GM19397 (cell line): ENCODE measurements around the gene MRPL23.
"Not testable (repeated sequence)": the region's sequence is repeated elsewhere in the genome, so short reads cannot be mapped to it uniquely, and the experiment has no call there.

Experiments
- ATAC-seq: cut with Tn5 transposase; IDR thresholded peaks from one replicate; pipeline ENCODE4 v1.9.1; 2021; ENCODE audit warnings: mild to moderate bottlenecking, moderate library complexity; ENCODE audit not compliant: unreplicated experiment

The MRPL23 gene

DNA sequence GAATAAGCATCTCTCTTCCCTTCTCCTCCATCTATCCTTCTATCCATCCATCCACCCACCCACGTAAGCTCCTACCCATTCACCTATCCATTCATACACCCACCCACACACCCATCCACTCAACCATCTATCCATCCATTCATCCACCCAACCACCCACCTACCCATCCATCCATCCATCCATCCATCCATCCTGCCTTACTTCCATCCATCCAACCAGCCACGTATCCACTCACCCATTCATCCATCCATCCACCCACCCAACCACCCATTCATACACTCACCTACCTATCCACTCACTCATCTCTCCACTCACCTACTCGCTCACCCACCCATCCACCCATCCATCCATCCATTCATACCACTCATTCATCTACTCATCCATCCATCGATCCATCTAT lies 14.5 kb upstream of the MRPL23 start:
- no peak for ATAC-seq

DNA sequence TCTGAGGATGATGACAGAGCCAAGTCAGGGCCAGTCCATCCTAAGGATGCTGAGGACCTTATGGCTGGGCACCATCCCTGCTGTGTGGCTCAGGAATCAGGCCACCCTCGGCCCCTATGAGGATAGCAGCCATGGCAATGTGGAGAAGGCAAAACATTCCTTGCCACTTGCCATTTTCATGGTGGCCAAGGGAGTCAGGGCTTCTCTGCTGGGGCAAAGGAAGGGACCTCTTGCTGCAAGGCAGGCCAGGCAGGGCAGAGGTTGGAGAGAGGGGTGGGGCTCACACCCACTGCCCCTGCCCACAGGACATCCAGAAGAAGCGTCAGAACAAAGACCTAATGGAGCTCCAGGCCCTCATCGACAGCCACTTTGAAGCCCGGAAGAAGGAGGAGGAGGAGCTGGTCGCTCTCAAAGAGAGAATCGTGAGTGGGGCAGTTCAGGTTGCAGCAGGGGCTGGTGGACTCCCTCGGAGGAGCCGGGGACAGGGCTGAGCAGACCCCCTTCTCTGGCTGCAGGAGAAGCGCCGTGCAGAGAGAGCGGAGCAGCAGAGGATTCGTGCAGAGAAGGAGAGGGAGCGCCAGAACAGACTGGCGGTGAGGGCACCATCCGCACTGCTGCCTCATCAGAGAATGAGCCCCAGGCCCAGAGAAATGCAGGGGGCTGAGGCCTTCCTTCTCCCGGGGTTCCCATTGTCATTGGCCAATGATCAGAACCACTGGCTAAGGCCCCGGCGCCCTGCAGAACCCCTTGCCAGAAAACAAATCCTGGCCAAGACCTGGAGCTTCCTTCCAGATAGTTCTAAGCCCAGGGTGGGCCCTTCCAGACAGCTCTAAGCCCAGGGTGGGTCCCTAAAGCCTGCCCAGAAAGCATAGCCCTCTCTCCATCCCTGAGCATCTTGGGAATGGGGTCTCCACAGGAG lies 13.5 kb upstream of the MRPL23 start:
- ATAC-seq: no peak

DNA sequence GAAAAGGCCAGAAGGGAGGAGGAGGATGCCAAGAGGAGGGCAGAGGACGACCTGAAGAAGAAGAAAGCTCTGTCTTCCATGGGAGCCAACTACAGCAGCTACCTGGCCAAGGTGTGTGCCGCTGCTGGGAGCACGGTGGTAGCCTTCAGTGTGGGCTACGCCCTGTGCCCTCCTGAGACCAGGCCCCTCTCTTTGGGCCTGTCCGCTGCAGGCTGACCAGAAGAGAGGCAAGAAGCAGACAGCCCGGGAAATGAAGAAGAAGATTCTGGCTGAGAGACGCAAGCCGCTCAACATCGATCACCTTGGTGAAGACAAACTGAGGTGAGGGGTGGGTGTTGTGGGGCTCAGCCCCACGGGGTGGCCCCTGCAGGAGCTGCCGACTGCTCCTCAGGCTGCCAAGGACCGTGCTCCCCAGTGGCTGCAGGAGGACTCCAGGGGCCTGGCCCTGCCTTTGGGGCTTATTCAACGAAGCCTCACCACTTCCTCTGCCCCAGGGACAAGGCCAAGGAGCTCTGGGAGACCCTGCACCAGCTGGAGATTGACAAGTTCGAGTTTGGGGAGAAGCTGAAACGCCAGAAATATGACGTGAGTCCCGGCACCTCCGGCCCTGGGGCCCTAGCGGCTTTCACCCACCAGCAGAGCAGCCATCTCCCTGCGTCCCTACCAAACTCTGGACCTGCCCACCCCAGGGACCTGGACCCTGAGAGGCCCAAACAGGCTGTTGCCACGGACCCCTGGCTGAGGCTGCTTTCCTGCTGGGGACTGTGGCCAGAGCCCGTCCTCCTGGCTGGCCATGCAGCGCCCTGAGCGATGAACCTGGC lies 12.6 kb upstream of the MRPL23 start:
- ATAC-seq: no peak

DNA sequence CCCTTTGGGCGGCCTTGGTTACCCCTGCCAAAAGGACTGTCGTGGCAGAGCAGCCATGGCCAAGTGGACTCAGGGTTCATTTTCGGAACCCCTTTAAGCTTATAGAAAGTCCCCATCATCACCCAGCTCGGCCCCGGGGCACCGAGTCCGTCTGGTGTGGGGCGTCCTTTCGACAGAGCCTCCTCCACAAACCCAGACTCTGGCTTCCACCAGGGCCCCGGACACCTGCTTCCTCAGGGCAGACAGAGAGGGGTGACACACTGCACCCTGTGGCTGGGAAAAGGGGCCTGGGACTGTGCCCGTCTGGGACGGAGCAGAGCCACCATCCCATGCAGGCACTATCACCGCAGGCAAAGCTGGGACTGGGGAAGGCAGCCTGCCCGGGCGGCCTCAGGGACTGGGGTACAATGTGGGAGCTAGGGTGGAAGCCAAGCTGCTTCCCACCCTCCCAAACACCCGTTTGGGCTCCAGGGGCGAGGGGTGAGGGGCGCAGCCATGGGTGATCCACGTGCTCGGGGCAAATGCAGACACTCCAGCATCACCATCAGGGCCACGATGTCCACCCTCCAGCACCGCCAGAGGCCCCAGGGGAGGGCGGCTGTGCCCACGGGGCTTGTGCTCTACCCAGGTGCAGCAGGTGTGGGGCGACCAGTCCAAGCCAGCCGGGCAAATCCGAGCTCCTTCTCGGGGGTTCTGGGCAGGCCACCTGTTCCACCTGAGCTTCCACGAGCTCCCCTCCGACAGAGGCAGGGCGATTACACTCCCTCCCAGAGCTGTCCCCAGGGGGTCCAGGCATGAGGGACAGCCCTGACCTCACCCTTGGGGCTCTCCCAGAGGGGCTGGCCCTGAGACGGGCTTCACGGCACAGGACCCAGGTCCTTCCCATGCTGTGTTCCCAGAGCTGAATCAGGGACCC lies 11.7 kb upstream of the MRPL23 start:
- ATAC-seq: no peak

DNA sequence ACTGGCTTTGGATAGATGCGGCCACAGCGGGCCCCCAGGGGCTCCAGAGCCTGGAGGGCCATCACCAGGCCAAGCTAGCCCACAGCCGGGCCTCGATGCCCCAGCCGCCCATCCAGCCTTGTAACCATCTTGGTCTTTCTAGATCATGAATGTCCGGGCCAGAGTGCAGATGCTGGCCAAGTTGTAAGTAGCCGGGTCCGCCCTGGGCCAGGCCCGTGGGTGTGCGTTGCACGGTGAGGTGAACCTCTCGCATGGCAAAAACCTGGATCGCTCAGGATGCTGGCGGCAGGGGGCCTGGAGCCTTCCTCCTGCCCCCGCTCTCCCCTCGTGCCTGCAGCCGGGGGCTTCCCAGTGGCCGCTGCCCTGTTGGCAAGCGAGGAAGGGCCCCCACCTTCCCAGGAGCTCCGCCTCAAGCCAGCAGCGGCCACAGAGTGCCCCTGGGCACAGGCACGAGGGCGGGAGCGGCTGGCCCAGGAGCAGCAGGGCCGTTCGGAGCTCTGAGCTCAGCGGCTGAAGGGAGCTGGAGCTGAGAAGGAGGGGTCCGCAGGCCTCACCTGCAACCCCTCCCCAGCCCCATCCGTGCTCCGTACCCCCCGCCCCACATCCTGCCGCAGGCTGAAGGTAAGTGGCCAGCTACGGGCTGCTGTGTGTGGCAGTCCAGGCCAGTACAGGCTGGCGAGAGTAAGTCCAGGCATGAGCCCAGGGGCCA lies 10.9 kb upstream of the MRPL23 start:
- no peak for ATAC-seq

DNA sequence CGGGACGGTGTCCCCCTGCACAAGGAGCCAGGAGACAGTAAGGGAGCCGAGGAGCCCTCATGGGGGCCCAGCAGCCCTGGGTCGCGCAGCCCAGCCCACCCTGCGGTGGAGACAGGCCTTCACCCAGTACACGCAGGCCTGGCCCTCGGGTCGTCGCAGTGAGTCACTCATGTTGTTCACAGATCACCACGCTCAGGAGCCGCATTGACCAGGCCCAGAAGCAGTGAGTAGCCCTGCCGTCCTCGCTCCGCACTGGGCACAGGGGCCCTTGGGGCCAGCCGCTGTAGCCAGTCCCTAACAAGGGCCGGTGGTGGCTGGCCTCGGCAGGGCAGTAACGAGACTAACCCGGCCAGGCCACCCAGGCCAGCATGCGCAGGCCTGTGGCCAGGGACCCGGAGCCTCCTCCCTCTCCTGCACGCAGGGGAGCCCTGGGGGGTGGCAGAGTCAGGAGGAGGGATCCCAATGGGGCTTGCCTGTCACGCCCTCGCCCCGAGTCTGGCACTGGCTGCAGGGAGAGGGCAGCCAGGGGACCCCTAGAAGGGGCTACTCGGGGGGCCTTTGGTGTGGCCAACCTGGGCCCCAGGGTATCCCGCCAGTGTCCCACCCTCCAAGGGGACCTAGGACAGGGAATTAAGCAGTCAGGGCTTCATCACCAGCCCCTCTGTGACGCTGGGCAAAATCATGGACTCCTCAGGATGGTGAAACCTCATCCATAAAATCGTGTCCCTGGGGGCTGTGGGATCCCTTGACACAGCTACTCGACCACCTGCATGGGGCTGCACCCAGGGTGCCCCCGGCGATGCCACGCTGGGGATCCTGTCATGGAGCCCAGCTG lies 10.1 kb upstream of the MRPL23 start:
- no peak for ATAC-seq

DNA sequence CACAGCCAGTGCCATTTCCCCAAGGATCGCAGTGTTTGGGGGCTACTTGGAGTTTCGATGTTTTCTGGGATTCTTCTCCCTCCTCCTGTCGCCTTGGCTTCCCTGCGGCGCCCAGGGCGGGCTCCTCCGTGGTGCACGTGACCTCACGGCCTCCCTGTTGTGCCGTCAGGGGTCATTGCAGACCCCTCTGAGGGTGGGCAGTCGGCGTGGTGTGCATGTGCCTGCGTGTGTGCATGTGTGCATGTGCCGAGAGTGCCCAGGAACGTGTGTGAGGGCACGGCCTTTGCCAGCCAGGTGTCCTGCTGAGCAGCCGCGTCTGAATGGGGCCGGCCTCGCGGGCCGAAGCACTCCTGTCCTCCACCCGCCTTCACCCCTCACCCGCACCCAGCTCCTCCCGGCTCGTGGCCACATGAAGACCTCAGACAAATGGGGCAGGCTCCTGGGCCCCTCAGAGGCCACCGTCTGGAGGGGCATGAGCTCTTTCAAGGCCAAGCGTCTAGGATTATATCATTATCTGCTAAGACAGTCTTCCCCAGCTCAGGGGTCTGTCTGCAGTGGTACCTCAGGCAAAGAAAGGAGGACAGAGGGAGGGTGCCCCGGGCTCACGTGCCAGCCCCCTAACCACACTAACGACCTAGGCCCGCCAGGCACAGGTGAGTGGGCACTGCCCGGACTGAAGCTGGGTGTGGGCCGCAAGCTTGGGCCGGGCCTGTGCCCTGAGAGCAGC lies 9.4 kb upstream of the MRPL23 start:
- no peak for ATAC-seq

DNA sequence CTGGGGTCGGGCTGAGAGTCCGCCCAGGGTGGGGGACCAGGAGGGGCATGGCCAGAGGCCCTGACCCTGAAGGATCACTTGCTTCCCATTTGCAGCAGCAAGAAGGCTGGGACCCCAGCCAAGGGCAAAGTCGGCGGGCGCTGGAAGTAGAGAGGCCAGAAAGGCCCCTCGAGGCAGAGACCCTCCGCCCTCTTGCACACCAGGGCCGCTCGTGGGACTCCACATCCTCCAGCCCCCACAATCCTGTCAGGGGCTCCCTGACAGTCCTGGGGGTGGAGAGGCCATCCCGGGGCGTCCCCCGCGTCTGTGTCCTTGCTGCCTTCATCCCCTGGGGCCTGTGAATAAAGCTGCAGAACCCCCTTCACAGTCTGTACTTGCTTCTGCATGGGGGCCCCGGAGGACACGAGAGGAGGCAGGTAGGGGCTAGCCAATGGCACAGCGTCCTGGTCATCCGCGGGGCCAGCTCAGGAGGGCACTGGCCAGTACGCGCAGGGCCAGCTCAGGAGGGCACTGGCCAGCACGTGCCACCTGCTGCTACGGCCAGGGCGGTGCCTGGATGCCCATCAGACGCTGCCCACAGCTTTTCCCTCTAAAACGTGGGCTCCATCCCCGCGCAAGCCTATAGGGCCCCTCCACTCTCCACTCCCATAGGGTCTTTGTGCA lies 8.7 kb upstream of the MRPL23 start:
- ATAC-seq: no peak

DNA sequence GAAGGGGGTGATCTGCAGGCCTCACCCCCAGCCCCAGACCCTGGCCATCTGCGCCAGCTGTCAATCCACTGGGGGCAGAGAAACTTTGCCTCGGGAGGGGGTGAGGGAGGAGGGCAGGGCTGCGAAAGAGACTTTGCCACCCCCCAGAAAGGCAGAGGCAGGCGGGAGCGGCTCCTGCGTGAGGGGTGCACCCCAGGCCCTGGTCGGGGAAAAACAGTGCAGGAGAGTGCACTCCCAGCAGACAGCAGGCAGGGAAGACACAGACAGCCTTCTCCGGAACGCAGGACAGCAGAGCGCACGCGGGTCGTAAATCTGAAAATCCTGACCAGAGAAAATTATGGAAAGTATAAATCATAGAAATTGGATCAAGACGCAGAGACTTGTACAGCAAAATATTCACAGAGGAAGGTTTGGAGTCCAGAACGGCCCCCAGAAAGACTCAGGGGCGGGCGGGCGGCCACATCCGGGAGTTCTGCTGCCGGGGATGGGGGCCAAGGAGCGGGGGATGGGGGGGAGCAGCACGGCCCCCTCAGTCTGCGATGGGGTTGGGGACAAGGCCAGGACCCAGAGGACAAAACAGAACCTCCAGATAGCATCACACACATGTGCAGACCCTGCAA lies 8.0 kb upstream of the MRPL23 start:
- no peak for ATAC-seq

DNA sequence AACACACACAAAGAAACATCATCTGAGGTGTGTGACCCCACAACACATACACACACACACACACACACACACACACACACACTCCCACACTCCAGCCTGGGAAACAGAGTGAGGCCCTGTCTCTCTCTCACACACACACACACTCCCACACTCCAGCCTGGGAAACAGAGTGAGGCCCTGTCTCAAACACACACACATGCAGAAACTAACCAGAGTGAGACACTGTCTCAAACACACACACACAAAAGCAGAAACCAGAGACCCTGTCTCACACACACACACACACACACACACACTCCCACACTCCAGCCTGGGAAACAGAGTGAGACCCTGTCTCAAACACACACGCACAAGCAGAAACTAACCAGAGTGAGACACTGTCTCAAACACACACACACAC lies 7.3 kb upstream of the MRPL23 start:
- ATAC-seq: not testable (repeated sequence)

DNA sequence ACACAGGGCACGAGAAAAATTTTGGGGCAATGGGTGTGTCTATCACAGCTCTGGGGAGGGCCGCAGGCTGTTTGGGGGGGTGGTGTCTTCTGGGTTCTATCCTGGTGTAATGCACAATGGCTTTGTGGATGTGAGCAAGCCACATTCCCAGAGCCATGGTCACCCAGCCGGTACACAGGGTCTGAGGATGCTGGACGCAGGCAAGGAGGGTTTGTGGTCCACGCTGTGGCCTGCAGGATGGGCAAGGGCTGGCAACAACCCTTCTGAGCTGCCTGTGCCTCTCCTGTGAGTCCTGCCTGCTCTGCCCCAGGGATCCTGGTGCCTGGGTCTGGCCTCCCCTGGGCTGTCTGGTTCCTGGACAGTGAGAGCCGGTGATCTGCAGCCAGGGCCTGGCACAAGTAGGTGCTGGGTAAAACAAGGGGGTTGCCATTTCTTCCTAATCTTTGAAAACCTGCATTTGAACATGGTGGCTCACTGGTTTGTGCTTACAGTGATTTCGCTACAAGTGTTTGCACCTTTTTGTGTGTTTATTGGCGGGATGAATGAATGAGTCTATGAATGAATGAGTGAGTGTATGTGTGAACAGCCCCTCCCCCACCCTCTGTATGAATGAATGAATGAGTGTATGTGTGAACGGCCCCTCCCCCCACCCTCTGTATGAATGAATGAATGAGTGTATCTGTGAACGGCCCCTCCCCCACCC lies 4.4 kb upstream of the MRPL23 start:
- no peak for ATAC-seq

DNA sequence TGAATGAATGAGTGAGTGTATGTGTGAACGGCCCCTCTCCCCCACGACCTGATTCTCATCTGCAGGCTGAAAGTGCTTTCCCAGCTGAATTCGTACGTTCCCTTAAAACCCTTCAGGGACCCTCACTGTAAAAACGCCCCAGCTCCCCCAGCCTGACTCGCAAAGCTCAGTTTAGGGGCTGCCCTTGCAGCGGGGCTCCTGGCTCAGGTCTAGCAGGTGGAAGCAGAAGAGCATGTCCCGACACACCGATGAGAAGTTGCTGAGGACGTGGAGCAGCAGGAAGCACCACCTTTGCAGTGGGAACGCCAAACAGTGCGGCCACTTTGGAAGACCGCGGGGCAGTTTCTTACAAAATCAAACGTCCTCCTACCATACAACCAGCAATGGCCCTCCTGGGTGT lies 3.6 kb upstream of the MRPL23 start:
- ATAC-seq: no peak

DNA sequence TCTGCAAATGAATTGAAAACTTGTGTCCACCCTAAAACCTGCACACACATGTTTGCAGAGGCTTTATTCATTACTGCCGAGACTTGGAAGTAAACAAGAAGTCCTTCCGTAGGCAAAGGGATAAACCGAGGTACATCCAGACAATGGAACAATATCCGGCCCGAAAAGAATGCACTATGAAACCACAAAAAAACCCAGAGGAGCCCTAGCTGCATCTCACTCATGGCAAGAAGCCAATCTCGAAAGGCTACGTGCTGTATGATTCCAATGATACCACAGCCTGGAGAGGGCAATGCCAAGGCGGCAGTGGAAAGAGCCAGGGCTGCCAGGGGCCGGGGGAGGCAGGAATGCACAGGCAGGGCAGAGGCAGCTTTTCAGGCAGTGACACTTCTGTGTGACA lies 3.2 kb upstream of the MRPL23 start:
- ATAC-seq: no peak

DNA sequence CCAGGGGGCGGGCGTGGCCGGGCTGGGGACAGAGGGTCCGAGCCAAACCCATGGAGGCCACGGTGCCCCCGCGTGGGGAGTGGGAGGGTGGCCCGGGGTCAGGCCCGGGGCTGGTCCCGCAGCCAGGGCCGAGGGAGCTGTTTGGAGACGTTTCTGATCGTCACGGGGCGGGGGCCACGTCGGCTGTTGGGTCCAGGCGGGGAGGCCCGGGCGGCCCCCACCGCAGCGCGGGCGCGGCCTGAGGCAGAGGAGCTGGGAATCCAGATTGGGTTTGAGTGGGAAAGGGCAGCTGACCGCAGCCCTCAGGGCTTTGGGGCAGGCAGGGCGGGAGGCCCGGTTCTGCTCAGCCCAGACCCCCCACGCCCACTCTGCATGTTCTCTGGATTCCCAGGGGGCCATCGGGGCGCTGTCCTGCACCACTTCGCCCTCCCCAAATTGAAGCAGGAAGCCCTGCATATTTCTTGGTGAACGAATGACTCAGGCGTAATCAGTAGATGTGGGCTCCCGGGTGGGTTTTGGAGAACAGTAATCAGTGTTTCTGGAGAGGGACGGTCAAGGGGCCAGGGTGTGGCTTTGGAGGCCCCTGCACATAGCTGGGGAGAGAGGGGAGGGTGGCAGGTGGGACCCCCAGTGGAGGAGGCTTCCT lies 583 bp downstream of the MRPL23 start:
- no peak for ATAC-seq

DNA sequence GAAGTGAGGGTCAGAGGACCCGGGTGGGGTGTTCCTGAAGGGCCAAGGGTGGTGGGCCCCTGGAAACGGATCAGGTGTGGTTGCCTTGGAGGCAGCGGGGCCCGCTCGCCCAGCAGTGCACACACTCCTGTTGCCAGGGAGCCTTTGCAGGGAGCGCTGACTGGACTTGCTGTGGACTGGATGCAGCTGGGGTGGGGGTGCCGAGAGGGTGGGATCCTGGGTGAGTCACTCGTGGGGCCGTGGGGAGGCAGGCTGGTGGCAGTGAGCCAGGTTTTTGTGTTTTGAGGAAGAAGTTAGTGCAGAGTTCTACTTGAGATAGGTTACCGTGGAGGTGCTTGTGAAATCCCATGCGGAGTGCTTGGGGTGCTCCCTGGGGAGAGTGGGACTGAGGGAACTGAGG lies 1.3 kb downstream of the MRPL23 start:
- no peak for ATAC-seq

DNA sequence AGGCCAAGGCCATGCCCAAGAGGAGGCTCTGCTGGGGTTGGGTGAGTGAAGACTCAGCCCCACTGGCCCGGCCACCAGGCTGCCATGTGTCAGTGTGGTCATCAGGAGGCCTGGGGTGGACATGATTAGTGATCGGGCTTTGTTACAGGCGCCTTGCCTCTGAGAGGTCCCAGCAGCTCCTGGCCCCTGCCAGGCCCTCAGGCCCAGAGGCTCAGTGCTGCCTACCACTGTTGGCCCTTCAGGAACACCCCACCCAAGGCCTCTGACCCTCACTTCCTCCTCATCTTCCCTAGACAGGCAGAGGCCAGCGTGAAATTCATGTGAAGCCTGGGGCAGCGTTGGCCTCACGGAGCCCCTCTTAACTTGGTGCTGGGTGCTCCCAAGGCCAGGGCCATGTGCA lies 2.2 kb downstream of the MRPL23 start:
- no peak for ATAC-seq

DNA sequence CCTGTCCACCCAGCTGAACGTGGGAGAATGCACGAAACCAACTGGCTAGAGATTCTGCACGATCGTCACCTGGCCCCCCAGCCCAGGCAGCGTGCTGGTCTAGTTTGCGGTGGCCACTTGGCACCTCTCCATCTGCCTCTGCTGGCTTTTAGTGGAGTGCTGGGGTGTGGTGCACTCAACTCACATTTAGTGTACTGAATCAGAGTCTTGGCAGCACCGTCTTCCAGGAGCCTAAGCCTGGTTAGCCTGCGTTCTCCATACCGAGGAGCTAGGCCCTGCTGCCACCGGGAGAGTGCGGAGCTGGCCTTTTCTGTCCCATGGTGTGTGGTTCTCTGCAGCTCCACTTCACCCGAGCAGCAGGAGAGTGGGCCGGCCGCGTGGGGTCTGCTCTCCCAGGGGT lies 2.8 kb downstream of the MRPL23 start:
- no peak for ATAC-seq
